Common myeloid progenitor, CD34-positive (primary cell): ENCODE data around the gene PSTPIP1.

Source experiments
- CTCF ChIA-PET: fragments of 350-600 bp; sonication (Branson Sonifier 250); formaldehyde crosslinking; loops from one replicate; lab custom pipeline; 2021; ENCODE audit warnings: antibody characterized with exemption; lab: Charles Lee
- POLR2A ChIA-PET: fragments of 350-600 bp; sonication (Branson Sonifier 250); formaldehyde crosslinking; loops from one replicate; lab custom pipeline; 2021; ENCODE audit warnings: antibody characterized with exemption; lab: Charles Lee
- DNase-seq, 3 donors: peaks; one replicate each; pipeline versions ENCODE4 v3.0.0 to v3.0.0-alpha.2; 2013
- H3K27ac ChIP-seq, 2 experiments: 1 replicate in 1 of 2; 2 replicates in 1 of 2; pipeline ENCODE4 v1.7.0; 2013; ENCODE audit warnings: inconsistent platforms in 2 of 2, low read length in 2 of 2, mild to moderate bottlenecking in 2 of 2, low read depth in 1 of 2, moderate library complexity in 1 of 2; ENCODE audit not compliant: severe bottlenecking in 2 of 2, insufficient read depth in 1 of 2, poor library complexity in 1 of 2
- H3K27me3 ChIP-seq, 5 experiments: replicated peaks in 2 of 5; 1 replicate in 3 of 5; 2 replicates in 2 of 5; pipeline versions ENCODE4 v1.6.1 to v1.7.0; 2013; ENCODE audit warnings: low read length in 4 of 5, mild to moderate bottlenecking in 2 of 5, moderate library complexity in 2 of 5, inconsistent platforms in 1 of 5; ENCODE audit not compliant: insufficient read depth in 5 of 5, control insufficient read depth in 4 of 5
- H3K36me3 ChIP-seq, 4 experiments: 1 replicate in 2 of 4; 2 replicates in 2 of 4; pipeline versions ENCODE4 v1.6.1 to v1.7.0; 2013; ENCODE audit warnings: low read length in 3 of 4, control low read depth in 1 of 4, mild to moderate bottlenecking in 1 of 4; ENCODE audit not compliant: control insufficient read depth in 4 of 4, insufficient read depth in 4 of 4
- H3K4me1 ChIP-seq, 4 experiments: 1 replicate in 3 of 4; 2 replicates in 1 of 4; pipeline versions ENCODE4 v1.6.1 to v1.7.1; 2013; ENCODE audit warnings: low read length in 3 of 4, mild to moderate bottlenecking in 3 of 4, control low read depth in 1 of 4, inconsistent platforms in 1 of 4, moderate library complexity in 1 of 4; ENCODE audit not compliant: control insufficient read depth in 4 of 4, insufficient read depth in 4 of 4; ENCODE audit errors: control extremely low read depth in 1 of 4
- H3K4me3 ChIP-seq, 7 experiments: 1 replicate in 4 of 7; 2 replicates in 3 of 7; pipeline versions ENCODE4 v1.5.1 to v1.7.0; 2013; ENCODE audit warnings: mild to moderate bottlenecking in 7 of 7, low read length in 6 of 7, moderate library complexity in 6 of 7, inconsistent platforms in 2 of 7, low read depth in 2 of 7, control low read depth in 1 of 7; ENCODE audit not compliant: insufficient read depth in 4 of 7, control insufficient read depth in 1 of 7; ENCODE audit errors: extremely low read depth in 1 of 7
- H3K9me3 ChIP-seq, 5 experiments: 1 replicate in 4 of 5; 2 replicates in 1 of 5; pipeline versions ENCODE4 v1.6.1 to v1.7.1; 2013; ENCODE audit warnings: low read length in 4 of 5, mild to moderate bottlenecking in 2 of 5, inconsistent platforms in 1 of 5, low read depth in 1 of 5, moderate library complexity in 1 of 5; ENCODE audit not compliant: control insufficient read depth in 4 of 5, insufficient read depth in 2 of 5; ENCODE audit errors: control extremely low read depth in 1 of 5
- WGBS: methylation state at CpG from one replicate; pipeline ENCODE4 v1.1.5; 2013; ENCODE audit not compliant: insufficient coverage; 5-methylcytosine and 5-hydroxymethylcytosine counted together

Gene PSTPIP1

DNA sequence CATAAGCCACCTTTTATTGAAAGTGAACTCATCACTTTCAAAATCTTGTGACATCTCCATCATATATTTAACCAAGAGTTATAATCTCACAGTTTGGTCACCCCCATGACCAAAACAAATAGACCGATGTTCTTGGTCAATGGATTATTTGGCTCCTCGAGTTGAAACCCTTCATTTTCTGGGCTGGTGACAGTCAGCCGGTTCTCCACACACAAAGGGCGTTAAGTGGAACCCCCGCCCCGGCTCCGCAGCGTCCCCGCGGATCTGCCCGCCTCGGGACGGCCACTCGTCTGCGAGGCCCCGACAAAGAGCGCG lies 75.2 kb downstream of the PSTPIP1 start:
- Histone ChIP-seq H3K27ac (peak overlapping the region; percentile 68 to 81), H3K9me3 (no peaks in the 10 kb centered on the region), H3K4me3 (peak overlapping the region; percentile 73 to 92 (median 89)), H3K27me3 (no peaks in the 10 kb centered on the region), H3K36me3 (peaks cover 0 to 4% (median 0%) of the 10 kb centered on the region in 4 experiments), H3K4me1 (peaks cover 23 to 33% (median 26%) of the 10 kb centered on the region in 4 experiments)
- CTCF ChIA-PET: no interaction called here
- WGBS: 1% methylated on average over 18 of the region's 18 CpGs
- POLR2A ChIA-PET: no interaction called here
- no peak for DNase-seq

DNA sequence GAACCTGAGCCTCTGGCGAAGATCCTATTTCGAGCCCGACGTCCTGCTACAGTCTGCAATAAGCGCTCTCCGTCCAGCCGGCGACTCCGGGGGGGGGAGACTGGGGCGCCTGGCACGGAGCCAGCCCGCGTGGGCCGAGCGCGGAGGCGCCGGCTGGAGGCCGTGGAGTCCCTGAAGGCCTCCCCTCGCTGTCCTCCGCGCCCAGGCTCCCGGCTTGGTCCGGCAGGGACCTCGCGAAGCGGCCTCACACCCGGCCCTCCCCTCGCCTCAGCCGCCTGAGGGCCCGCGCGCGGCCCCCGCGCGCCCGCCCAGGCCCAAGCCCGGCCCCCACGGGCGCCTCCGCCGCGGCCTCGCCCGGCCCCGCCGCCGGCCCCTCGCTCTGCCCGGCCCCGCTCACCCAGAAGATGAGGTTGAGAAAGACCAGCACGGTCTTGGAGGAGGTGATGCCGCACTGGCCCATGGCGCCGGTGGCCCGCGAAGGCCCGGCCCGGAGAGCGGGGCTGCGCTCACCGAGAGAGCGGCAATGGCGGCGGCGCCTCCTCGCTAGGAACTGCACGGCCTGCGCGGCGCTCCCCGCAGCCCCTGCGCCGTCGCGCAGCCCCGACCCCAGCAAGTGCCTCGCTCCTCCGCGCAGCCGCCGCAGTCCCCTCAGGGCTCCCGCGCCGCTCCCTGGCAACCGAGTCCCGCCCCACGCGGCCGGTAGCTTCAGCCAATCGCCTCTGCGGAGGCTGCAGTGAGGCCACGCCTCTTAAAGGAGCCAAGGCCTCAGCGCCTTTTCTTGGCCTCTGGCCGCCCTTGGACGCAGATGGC lies 75.8 kb downstream of the PSTPIP1 start, which contains the start of gene TSPAN3:
Gene TSPAN3, minus strand, starts transcription at position 615 of the 810 bp plus-strand sequence. Its CDS starts 155 bp downstream, at position 460.
- WGBS: under 1% methylated on average over 71 of the region's 97 CpGs
- CTCF ChIA-PET: interaction anchor here (0.9 kb wide), 1 partner anchor 9 kb away, joined by 3 read pairs; no protein-coding TSS in a partner anchor

DNA sequence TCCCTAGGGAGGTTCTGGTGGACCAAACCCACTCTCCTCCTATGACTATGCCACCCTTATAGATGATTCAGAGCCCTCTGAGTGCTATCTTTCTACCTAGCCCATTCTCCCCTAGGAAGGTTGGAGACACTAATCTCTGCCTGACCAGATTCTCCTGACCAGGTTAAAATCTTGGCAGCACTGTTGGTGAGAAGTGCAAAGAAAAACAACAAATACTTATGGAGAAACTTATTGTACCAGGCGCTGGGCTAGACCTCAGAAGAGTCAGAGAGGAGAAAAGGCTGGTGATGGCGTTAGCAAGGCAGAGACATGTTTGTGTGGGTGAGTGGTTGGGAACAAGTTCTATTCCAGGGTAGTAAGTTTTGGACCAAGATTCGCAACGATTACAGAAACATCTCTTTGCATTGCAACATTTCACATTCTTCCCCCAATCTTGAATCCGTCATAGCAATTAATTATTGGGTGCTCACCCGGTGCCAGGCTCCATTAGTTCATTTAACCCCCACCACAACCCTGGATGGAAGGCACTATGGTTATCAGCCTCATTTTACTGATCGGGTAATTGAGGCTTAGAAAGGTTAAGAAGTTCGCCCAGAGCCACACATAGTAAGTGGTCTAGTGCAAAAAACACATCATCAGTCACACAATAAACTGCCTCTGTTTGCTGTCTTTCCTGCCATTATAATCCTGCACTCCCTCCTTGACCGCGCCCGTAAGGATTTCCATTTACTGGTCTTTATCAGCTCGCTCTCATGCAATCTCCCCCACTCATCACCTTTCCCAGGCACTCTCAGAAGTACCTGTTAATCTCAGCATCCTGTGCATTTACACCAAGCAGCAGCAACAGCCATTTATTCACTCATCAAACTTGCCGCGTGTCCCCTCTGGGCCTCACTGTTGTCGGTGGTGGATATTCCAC lies 76.6 kb downstream of the PSTPIP1 start:
- ChIA-PET POLR2A (interaction anchor here (0.7 kb wide), 1 partner anchor 11 kb away, joined by 3 read pairs; no protein-coding TSS in a partner anchor), CTCF (interaction anchor here (0.9 kb wide), 1 partner anchor 10 kb away, joined by 3 read pairs; no protein-coding TSS in a partner anchor)
- H3K9me3 ChIP-seq: no peaks in the 10 kb centered on the region
- peak in 1 of 3 donors; percentile 11 for DNase-seq
- H3K4me1 ChIP-seq: peaks cover 23 to 32% (median 26%) of the 10 kb centered on the region in 4 experiments
- peak overlapping the region in 4 of 7 experiments; percentile 80 to 89 (median 84) for H3K4me3 ChIP-seq
- 95% methylated on average over 13 of the region's 15 CpGs for WGBS
- no peaks in the 10 kb centered on the region for H3K27me3 ChIP-seq
- peak overlapping the region in 1 of 2 experiments; percentile 81 for H3K27ac ChIP-seq
- peaks cover 0 to 4% (median 0%) of the 10 kb centered on the region in 4 experiments for H3K36me3 ChIP-seq

More for the DNA sequence above, 75.8 kb downstream of the PSTPIP1 start, which contains the start of gene TSPAN3:
- peak within 1 kb of the TSS; percentile 73 to 92 (median 89) for H3K4me3 ChIP-seq
- H3K9me3 ChIP-seq: no peaks in the 10 kb centered on the region
- peak; percentile 92 to 96 (median 95) for DNase-seq
- H3K4me1 ChIP-seq: peaks cover 23 to 32% (median 26%) of the 10 kb centered on the region in 4 experiments
- H3K27me3 ChIP-seq: no peaks in the 10 kb centered on the region
- H3K36me3 ChIP-seq: peaks cover 0 to 4% (median 0%) of the 10 kb centered on the region in 4 experiments
- POLR2A ChIA-PET: interaction anchor here (0.7 kb wide), 1 partner anchor 10 kb away, joined by 3 read pairs; no protein-coding TSS in a partner anchor
- peak within 1 kb of the TSS; percentile 68 to 81 for H3K27ac ChIP-seq

DNA sequence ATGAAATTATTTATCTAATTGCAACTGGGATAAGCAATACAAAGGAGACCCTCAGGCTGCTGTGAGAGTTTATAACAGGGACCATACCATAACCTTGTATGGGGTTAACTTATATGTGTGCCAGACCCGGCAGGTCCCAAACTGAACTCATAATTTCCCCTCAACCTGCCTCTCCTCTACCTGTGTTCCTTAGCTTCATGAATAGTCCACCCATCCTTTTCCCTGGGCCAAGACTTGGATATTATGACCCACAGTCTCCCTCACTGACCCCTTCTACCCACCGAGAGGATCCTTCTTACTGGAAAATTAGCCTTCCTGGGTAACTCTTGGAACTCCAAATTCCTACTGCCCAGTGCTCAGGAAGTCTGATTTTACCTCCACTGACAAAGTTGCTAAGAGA lies 79.4 kb downstream of the PSTPIP1 start:
- Histone ChIP-seq H3K4me1 (peaks cover 6 to 15% (median 9%) of the 10 kb centered on the region in 4 experiments), H3K36me3 (peaks cover 0 to 4% (median 0%) of the 10 kb centered on the region in 4 experiments), H3K27ac (no peak overlapping the region), H3K4me3 (no peak overlapping the region), H3K27me3 (no peaks in the 10 kb centered on the region), H3K9me3 (no peaks in the 10 kb centered on the region)
- POLR2A ChIA-PET: interaction anchor here (1.5 kb wide), 1 partner anchor 9 kb away, joined by 3 read pairs; no protein-coding TSS in a partner anchor
- CTCF ChIA-PET: no interaction called here
- WGBS: 87% methylated on average over 2 of the region's 2 CpGs
- DNase-seq: no peak

DNA sequence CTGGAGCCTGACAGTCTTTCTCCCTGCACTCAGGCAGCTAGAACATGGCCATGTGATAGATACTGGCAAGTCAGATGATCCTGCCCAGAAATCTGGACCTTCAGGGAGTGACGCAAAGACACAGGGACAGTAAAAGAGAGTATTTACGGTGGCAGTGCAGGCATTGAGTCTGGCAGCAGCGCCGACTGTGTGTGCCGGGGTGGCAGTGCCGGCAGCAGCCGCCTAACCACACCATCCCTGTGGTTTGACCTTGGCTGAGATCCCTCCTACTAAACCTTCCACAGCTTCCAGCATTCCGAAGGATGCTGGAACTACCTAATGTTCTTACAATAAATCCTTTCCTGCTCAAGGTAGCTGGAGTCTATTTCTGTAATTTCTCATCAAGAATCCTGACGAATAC lies 80.6 kb downstream of the PSTPIP1 start:
- no peaks in the 10 kb centered on the region for H3K9me3 ChIP-seq
- DNase-seq: no peak
- no peak overlapping the region for H3K4me3 ChIP-seq
- H3K27me3 ChIP-seq: no peaks in the 10 kb centered on the region
- whole genome bisulfite sequencing: 92% methylated on average over 7 of the region's 9 CpGs
- POLR2A ChIA-PET: no interaction called here
- CTCF ChIA-PET: interaction anchor here (0.5 kb wide), 1 partner anchor 432 kb away, joined by 3 read pairs; no protein-coding TSS in a partner anchor
- H3K27ac ChIP-seq: no peak overlapping the region
- peaks cover 0 to 4% (median 0%) of the 10 kb centered on the region in 4 experiments for H3K4me1 ChIP-seq
- H3K36me3 ChIP-seq: no peaks in the 10 kb centered on the region

DNA sequence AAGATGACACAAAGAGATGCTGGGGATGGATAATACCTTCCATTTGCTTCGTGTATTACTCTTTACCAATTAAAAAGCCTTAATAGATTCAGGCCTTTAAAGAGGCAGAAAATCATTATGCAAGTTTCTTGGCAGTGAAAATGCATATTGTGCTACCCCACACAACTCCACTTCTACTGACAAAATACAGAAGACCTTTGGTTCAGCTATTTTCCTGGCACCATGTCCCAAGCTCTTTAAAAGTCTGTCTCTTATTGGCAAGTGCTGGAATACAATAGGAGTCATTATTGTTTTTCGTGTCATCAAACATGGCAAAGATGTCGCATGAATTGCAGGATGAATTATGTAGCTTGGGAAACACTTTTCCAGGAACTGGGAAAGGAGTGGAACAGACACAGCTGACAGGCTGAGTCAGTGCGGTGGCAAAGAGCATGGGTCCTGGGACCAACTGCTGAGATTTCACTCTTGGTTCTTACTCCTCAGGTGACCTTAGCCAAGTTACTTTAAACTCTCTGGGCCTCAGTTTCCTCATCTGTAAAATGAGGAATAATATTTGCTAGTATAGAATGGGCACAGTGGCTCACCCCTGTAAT lies 81.5 kb downstream of the PSTPIP1 start:
- Histone ChIP-seq H3K27me3 (no peaks in the 10 kb centered on the region), H3K4me1 (peaks cover 0 to under 1% (median 0%) of the 10 kb centered on the region in 4 experiments), H3K4me3 (no peak overlapping the region), H3K27ac (no peak overlapping the region), H3K9me3 (no peaks in the 10 kb centered on the region), H3K36me3 (no peaks in the 10 kb centered on the region)
- POLR2A ChIA-PET: no interaction called here
- CTCF ChIA-PET: no interaction called here
- no peak for DNase-seq
- 100% methylated on average over 4 of the region's 4 CpGs for WGBS
